HL-60/S4 treated with phorbol 12-myristate 13-acetate at 8.2 ng/mL for 4 days and 3 days (cell line): ENCODE results near the gene CACNA1S.

Experiments used
- in situ Hi-C: fragments of 300-500 bp; cut with MboI; formaldehyde crosslinking; loops from 2 replicates; pipeline ENCODE4 v1.15.0; 2022; ENCODE audit warnings: low sequenced_read_pairs

Gene CACNA1S

GRCh38 chr1:201068976-201069375, 43.2 kb downstream of the CACNA1S start:
- in situ Hi-C loops, result no loop called here

- in situ Hi-C loops, result no loop called here
Measured at GRCh38 chr1:201066986-201067385, 45.2 kb downstream of the CACNA1S start.

- in situ Hi-C loops, result no loop called here
Measured at GRCh38 chr1:201065686-201066085, 46.5 kb downstream of the CACNA1S start.

- in situ Hi-C loops, result no loop called here
Measured at GRCh38 chr1:201064806-201065205, 47.4 kb downstream of the CACNA1S start.

- in situ Hi-C loops, result no loop called here
Measured at GRCh38 chr1:201063145-201063544, 49.1 kb downstream of the CACNA1S start.

GRCh38 chr1:201062511-201063091, 49.6 kb downstream of the CACNA1S start:
- in situ Hi-C loops, result no loop called here

- in situ Hi-C loops, result no loop called here
Measured at GRCh38 chr1:201061886-201062285, 50.3 kb downstream of the CACNA1S start.

- in situ Hi-C loops, result no loop called here
Measured at GRCh38 chr1:201061049-201061448, 51.2 kb downstream of the CACNA1S start.

GRCh38 chr1:201060586-201060985, 51.6 kb downstream of the CACNA1S start:
- in situ Hi-C loops, result no loop called here

- in situ Hi-C loops, result no loop called here
Measured at GRCh38 chr1:201059871-201060555, 52.2 kb downstream of the CACNA1S start.

- in situ Hi-C loops, result no loop called here
Measured at GRCh38 chr1:201059401-201059800, 52.8 kb downstream of the CACNA1S start.

GRCh38 chr1:201054091-201054543, 58.1 kb downstream of the CACNA1S start:
- in situ Hi-C loops, result no loop called here

- in situ Hi-C loops, result no loop called here
Measured at GRCh38 chr1:201053155-201053860, 58.9 kb downstream of the CACNA1S start.

- in situ Hi-C loops, result no loop called here
Measured at GRCh38 chr1:201051399-201051798, 60.8 kb downstream of the CACNA1S start.

GRCh38 chr1:201050515-201051277, 61.5 kb downstream of the CACNA1S start:
- in situ Hi-C loops, result no loop called here

- in situ Hi-C loops, result no loop called here
Measured at GRCh38 chr1:201049248-201049831, 62.9 kb downstream of the CACNA1S start.

- in situ Hi-C loops, result no loop called here
Measured at GRCh38 chr1:201048521-201048920, 63.7 kb downstream of the CACNA1S start.

- in situ Hi-C loops, result no loop called here
Measured at GRCh38 chr1:201044119-201044518, 68.1 kb downstream of the CACNA1S start.

GRCh38 chr1:201042779-201043461, 69.3 kb downstream of the CACNA1S start:
- in situ Hi-C loops, result no loop called here

GRCh38 chr1:201041011-201041410, 71.2 kb downstream of the CACNA1S start:
- in situ Hi-C loops, result no loop called here
